Fibroblast of skin of scalp (primary cell): ENCODE results near the gene FAM186B.

ENCODE experiments used
- DNase-seq: peaks from one replicate; pipeline ENCODE4 v3.0.0-alpha.2; 2013

The FAM186B gene

DNA sequence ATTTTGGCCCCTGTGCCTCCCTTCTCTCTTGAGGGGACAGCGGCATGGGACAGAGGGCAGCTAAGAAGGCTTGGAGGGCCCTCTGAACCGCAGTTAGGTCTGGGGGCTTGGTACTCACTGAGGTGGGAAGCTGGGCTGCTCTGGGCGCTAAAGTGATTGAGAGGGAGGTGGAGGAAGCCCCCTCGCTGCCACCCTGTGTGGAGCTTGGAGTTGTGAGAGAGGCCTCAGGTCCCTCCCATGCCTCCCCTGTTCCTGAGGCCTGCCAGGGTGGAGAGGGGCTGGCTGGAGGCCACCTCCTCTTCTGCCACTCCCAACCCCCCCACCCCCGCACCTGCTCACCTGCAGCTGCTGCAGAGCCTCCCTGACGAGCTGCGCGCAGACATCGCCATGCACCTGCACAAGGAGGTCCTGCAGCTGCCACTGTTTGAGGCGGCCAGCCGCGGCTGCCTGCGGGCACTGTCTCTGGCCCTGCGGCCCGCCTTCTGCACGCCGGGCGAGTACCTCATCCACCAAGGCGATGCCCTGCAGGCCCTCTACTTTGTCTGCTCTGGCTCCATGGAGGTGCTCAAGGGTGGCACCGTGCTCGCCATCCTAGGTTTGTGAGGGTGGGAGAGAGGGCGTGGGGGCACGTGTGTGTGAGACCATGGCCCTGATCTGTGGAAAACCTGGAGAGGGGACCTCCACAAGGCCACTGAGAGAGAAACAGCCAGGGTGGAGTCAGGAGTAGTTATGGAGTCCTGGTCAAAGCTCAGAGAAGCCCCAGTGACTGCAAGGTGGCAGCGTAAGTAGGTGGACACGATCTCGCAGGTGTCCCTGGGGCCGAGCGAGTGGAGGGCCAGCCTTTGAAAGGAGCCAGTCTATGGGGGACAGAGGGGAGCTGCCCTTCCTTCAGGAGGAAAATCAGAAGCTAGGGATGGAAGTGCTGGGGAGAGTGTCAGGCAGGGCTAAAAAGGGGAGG is 55.4 kb downstream of the FAM186B start:
- DNase-seq, result no peak

DNA sequence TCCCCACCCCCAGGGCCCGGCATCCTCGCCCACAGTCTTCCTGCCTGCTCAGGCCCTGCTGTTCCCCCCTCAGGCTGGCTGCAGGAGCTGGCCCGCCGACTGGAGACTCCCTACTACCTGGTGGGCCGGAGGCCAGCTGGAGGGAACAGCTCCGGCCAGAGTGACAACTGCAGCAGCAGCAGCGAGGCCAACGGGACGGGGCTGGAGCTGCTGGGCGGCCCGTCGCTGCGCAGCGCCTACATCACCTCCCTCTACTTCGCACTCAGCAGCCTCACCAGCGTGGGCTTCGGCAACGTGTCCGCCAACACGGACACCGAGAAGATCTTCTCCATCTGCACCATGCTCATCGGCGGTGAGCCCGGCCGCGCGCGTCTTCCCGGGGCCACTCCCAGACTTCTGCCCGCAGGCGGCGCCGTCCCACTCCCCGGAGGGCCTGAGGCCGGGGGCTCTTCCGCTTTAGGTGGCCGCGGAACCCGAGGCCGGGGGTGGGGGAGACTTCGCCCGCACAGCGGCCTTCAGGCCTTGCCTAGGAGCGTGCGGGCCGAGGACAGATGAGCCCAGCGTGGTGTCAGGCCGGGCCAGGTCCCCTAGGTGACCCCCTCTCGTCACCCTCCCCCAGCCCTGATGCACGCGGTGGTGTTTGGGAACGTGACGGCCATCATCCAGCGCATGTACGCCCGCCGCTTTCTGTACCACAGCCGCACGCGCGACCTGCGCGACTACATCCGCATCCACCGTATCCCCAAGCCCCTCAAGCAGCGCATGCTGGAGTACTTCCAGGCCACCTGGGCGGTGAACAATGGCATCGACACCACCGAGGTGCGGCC is 56.4 kb downstream of the FAM186B start:
- peak; percentile 37 for DNase-seq

DNA sequence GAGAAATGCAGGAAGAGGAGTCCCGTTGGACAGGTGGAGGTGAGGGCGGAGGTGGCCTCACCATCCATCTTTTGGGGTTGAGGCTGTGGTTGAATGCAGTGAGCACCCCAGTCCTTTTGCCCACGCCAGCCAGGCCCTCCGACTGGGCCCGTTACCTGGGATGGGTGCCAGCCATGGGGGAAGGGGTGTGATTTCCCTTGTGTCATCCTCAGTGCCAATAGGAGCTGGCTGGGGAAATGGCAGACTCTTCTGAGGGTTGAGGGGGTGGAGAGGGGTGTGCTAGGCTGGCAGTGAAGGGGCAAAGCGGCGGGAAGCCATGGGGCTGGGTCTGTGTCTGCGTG is 57.0 kb downstream of the FAM186B start:
- DNase-seq, result no peak

DNA sequence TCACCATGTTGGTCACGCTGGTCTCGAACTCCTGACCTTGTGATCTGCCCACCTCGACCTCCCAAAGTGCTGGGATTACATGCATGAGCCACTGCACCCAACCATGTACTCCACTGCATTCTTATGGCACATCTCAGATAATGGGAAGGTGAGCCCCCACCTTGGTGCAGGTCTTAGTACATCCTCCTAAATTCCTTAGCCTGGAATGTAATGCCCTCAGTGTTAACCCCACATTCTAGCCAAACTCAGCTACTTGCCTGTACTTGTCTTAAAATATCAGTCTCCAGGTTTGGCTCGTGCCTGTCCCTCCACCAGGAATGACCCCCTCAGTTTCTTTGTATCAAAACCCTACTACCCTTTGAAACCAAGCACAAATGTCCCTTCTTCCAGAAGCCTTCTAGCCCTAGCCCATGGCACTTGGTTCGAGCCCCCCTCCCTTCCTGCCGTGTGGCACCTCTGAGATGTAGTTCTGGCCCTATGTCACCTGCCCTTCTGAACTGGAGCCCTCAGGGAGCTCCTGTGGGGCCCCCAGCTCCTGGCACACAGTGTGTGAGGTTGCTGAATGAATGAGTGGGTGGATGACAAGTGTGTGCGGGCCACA is 58.2 kb downstream of the FAM186B start:
- DNase-seq, result no peak

DNA sequence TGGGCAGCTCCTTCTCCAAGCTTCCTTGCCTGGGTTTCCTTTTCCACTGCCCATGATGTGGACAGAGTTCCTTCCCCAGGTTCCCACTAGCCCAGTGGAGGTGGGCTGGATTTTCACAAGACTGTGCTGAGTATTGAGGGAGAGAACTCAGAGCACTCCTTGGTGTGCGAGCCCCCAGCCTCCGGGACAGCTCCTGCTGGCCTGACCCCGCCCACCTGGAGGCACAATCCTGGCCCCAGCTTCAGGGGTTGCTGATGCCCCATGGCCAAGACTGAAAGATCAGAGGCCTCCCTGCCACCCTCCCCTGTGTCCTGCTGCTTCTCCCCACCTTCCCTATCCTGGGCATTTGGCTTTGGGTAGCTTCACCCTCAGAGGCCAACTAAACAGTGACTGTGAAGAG is 59.0 kb downstream of the FAM186B start:
- DNase-seq, result no peak

DNA sequence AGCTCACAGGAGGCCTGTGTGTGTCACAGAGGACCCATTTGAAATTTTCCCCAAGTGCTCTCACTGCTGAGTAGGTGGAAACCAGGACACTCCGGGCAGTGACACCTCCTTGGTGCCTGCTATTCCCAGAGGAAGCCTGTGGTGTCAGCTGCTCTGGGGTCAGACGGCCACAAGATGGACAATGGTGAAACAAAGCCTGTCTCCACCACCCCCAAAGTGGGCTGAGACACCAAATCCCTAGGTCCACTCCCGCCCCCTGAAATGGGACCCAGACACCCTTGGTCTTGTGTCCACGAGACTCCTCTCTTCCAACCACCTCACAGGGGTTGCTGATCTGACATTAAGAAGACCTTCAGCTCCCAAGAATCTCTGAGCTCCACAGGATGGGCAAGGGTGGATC is 59.6 kb downstream of the FAM186B start:
- no peak for DNase-seq

DNA sequence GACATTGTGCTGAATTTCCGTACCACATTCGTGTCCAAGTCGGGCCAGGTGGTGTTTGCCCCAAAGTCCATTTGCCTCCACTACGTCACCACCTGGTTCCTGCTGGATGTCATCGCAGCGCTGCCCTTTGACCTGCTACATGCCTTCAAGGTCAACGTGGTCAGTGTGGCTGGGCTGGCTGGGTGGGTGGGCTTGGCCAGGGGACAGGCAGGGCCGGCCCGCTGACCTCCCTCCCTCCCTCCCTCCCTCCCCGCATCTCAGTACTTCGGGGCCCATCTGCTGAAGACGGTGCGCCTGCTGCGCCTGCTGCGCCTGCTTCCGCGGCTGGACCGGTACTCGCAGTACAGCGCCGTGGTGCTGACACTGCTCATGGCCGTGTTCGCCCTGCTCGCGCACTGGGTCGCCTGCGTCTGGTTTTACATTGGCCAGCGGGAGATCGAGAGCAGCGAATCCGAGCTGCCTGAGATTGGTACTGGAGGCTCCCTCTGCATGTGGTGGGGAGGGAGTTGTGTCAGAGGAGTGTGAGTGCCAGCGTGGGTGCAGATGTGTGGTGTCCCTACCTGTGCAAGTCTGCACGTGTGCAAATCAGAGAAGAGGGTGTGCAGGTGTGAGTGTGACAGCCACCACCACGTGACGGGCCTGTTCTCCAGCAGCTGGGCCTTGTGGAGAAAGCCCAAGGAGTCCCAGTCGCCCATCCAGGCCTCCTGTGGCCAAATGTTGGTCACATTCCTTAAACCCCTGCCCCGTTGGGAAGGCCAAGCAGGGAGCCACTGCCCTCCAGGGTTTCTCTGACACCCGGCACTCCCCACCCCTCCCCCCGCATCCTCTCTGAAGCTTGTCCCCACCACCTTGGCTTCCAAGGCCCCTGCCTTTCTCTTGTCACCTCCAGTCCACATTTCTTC is 61.3 kb downstream of the FAM186B start:
- no peak for DNase-seq

DNA sequence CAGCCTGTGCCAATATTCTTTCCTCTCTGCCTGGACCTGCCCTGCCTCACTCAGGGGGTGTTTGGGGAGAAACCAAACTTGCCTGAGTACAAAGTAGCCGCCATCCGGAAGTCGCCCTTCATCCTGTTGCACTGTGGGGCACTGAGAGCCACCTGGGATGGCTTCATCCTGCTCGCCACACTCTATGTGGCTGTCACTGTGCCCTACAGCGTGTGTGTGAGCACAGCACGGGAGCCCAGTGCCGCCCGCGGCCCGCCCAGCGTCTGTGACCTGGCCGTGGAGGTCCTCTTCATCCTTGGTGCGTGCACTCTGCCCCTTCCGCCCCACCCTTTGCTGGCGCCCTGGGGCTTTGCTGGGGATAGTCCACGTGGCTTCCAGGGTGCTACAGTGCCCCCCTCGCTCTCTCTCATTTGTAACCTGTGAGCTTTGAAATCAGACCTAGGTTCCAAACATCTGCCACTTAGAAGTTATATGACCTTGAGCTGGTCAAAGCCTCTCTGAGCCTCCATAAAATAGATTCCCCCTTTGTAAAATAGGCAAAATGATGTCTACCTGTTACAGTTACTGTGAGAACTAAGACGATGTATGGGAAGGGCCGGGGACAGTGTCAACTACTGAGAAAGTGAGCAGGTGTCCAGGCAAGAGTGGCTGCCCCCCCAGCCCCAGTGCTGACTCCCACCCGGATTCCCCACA is 62.1 kb downstream of the FAM186B start:
- DNase-seq, result no peak

DNA sequence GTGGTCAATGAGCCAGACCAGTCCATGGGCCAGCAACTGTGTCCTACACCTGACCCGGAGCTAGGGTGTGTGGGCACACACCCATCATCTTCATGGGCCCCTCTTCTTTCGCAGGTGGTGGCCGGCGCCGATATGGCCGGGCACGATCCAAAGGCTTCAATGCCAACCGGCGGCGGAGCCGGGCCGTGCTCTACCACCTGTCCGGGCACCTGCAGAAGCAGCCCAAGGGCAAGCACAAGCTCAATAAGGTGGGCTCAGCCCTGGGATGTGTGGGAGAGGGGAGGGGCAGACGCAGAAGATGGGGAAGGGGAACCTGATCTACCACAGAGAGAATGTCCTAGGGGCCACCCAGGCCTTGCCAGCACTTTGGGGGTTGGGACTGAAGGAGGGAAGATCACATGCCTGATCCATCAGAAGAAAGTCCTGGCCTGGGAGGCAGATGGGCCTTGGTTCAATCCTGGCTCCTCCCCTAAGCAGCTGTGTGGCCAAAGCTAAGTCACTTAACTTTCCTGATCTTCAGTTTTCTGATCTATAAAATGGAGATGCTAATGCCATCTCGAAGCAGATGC is 62.8 kb downstream of the FAM186B start:
- DNase-seq, result no peak

DNA sequence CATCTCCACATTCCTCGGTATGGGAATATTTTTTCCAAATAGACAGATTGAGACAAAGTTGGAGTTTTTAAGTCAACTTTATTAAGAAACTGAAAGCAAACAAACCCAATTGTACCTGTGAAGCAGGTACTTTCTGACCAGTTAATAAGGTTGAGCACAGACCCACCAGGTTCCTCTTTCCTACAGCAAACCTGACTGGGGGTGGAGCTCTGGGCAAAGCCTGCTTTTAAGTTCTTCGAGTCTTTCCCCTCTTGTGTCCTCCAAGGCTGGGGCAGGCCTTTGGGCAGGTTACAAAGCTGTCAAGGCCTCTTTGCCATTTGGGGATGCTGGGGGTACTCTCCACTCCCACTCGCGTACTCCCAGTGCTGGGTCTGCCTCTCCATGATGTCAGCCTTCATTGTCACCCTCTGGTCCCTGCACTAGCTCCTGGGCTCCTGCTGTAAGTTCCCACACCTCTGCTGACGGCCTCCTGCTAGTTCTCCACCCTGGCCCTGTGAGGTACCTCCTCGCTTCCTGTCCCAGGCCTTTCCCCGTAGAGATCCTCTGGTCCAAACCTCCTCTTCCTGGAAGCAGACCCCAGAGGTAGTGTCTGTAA is 63.4 kb downstream of the FAM186B start:
- DNase-seq, result no peak

DNA sequence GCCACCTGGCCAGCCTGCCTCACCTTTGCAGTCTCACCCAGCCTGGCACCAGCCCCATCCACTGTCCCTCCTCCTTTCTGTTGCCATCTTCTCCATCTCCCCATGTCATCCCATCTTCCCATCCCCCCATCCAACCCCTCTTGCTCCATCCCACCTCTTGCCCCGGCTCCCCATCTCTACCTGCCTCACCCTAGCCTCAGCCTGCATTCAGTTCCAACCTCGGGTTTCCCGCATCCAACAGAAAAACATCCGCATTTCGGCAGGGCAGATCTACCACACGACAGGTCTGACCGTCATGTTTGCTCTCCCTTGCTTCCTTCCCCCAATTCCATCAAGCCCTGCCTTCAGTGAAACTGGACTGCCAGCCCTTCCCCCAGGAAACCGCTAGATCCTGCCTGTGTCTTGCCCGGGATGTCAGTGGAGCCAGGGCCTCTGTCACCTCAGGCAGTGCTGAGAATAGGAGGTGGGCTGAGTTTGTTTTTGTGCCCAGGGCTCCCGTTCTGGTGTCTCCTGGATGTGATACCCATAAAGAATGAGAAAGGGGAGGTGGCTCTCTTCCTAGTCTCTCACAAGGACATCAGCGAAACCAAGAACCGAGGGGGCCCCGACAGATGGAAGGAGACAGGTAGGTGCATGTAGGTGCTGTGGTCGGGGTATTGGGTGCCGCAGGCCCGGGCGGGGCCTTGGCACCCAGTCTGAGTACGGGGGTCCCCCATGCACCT is 64.1 kb downstream of the FAM186B start:
- DNase-seq, result no peak

DNA sequence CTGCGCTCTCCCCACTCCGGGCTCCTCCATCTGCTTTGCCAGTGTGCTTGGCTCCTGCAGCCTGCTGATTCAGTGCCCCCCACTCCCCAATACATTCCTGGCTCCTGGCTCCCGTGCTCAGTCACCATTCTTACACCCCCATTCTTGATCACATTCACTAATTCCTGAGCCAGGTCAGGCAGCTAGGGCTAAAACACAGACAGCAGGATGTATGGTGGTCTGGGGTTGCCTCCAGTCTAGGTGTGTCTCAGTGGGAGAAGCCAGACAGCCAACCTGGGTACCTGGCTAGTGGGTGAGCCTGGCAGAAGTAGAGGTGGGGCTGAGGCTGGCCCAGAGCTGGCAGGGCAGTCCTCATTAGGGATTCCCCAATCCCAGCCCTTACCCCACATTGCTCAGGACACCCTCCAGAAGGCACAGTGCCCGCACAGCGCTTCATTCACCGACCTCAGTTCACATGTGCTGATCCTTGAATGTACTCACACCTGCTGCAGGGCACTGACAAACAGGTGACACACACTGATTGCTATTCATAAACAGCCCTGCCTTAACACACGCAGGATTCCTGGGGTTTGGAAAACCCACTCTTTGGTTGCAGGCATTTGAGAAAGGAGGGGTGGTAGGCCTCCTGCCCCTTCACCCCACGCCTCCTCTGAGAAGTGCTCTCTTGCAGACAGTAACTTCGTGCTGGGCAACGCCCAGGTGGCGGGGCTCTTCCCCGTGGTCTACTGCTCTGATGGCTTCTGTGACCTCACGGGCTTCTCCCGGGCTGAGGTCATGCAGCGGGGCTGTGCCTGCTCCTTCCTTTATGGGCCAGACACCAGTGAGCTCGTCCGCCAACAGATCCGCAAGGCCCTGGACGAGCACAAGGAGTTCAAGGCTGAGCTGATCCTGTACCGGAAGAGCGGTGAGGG is 65.0 kb downstream of the FAM186B start:
- no peak for DNase-seq

DNA sequence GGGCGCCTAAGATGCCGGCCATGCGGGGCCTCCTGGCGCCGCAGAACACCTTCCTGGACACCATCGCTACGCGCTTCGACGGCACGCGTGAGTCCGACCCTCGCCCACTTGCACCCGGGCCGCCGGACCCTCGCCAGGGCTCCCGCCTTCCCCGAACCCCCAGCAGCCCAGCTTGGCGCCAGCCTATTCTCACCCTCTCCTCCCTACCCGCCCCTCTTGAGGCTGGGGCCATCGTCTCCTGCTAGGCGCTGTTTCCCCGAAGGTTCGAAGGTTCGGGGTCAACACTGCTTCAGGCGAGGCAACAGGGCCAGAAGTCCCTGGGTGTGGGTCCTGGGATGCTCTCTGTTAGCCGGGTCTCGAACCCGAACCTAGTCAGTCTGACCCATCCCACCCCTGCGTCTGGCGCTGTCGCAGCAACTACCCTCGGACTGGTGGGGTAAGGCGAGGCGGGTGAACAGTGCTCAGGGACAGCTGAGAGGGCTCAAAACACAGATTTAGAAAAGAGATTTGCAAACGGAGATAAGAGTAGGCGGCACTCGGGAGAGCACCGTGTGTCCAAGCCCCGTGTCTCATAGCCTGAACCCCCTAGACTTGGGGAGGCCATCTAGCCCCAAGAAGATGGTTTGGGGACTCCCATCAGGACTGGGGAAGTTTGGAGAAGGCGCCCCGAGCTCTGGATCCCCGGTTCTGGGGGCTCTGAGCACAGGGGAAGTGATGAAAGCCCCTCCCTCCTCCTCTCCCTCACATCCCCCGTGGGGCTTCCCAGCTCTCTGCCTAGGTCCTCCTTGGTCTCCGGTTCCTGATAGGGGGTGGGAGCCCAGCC is 65.8 kb downstream of the FAM186B start:
- DNase-seq, result no peak

DNA sequence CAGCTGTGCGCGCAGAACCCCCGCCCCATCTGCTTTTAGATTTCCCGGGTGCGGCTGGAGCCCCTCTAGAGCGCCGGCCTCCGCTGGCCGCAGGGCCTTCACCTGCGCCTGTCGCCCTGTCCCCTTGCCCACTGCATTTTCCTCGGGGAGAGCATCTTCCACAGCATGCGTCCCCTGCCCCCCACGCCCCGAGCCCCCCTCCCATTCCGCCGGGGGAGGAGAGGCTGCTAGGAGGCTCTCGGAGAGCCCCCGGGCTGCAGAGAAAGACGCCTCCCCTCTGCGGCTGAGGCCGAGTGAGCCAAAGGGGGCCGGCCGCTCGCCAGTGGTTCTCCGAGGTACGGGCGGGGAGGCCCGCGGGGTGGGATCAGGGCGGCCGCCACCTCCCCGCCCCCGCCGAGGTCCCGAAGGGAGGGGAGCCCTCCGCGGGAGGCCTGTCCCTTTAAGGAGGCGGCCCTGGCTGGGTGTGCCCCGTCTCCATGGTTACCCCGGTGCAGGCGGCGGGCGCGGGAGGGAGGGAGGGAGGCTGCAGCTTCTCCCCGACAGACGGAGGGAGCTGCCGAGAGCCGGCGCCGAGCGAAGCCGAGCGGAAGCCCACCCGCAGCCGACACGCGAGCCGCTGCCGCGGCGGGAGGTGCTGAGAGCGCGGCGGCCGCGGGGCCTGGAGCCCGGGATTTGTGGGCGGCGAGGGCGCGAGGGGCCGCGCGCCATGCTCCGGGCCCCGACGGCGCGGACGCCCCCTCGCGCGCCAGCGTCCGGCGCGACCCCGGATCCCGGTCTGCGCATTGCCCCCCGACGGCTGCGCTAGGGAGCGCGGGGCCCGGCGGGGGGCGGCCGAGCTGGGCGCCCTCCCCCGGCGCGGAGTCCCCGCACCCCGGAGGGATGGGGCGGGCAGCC is 66.7 kb downstream of the FAM186B start, which contains the start of gene KCNH3:
TSS of gene KCNH3 (plus strand) at position 521 of the 894 bp plus-strand sequence. CDS start 387 bp downstream, outside the sequence.
- DNase-seq, result peak; percentile 65

DNA sequence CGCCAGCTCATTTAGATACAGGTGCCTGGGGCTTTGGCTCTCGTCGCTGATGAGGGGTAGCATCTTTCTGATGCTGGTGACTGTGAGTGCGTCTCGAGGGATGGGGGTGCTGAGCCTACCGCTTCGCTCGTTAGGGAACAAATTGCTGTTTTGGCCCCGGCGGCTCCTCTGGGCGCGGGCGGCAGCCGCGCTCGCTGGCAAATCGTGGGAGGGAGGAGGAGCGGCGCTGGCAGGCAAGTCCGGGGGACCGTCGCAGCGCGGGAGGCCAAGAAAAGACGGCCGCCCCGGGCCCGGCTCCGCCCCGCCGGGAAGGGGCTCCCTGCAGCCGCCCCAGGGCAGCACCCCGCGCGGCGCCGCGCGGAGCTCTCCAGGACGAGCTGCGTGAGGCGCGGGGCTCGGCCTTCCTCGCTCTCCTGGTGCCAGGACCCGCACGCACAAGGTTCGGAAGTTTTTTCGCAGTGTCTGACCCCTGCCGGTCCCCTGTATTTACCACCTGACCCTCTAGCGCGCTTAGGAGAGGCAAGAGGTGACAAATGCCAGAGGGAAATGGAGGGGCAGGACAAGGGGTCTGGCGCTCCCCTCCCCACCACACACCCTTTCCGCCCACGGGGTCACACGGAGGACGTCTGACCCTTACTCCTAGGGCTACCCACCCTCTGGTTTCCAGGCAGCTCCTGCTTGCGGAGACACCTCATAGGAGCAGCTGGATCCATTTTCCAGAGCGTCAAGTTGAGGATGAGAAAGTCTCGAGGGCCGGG is 67.5 kb downstream of the FAM186B start:
- no peak for DNase-seq
